Peyer's patch (tissue), 4 donors: ENCODE measurements around the gene RPS18.

Source experiments
- CTCF ChIP-seq, 6 experiments: fragments of 450-650 bp in 4 of 6; fragments of 200-600 bp in 2 of 6; sonication (generic) in 1 of 6; IDR thresholded peaks; one replicate each; pipeline ENCODE4 v1.5.1; 2017 to 2019; ENCODE audit warnings: antibody characterized with exemption in 6 of 6, mild to moderate bottlenecking in 3 of 6, moderate library complexity in 1 of 6
- POLR2A ChIP-seq, 2 donors: fragments of 450-650 bp; IDR thresholded peaks; one replicate each; pipeline ENCODE4 v1.5.1; 2017; ENCODE audit warnings: antibody characterized with exemption in 2 of 2, mild to moderate bottlenecking in 2 of 2, moderate library complexity in 2 of 2

DNA sequence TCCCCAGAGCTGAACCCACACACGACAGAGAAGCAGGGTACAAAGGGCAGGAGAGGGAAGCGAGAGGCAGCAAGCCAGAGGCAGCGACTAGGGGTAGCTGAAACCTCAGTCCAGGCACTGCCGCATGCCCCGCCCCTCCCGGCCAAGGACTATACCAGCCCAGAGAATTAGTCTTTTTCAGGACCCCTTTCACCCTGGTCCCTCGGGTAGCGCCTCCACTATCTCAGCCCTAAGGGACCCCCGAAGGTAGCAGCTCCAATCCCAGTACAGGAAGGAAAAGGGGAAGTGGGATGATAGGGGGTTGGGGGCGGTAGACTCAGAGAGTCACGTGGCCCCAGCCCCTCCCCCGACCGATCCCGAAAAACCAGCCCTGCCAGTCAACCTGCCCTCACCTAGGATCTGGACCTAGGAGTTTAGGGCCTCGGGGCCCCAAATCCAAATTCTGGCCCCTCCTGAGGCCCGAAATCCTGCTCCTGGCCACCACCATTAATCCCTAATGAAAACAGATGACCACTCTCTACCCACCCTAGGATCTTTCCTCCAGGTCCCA is 25.6 kb downstream of the RPS18 start:
- TF ChIP-seq CTCF (IDR thresholded peaks at IDR 0.05), result no peak
- no peak for TF ChIP-seq POLR2A (IDR thresholded peaks at IDR 0.05)
